Gastroesophageal sphincter (tissue), 4 donors: ENCODE measurements around the gene PLIN1. TPM values are rescaled to one million over a fixed set of nuclear protein-coding genes. Genes with fewer than 3 reads are reported as not detected.

Source experiments
- ATAC-seq: fragments of 150-250 bp; one replicate; pipeline ENCODE4 v1.9.1; 2016; ENCODE audit warnings: mild to moderate bottlenecking, moderate library complexity
- H3K27ac ChIP-seq, 4 donors: fragments of 200-600 bp; sonication (generic) in 3 of 4; 1 replicate in 3 of 4; 2 replicates in 1 of 4; pipeline ENCODE4 v1.5.1; 2016 to 2019
- H3K27me3 ChIP-seq: fragments of 200-600 bp; sonication (generic); one replicate; pipeline ENCODE4 v1.5.1; 2019
- H3K36me3 ChIP-seq, 2 donors: fragments of 200-600 bp; sonication (generic); one replicate each; pipeline ENCODE4 v1.5.1; 2019; ENCODE audit warnings: control low read depth in 1 of 2
- H3K4me1 ChIP-seq, 3 donors: fragments of 200-600 bp; sonication (generic); 1 replicate in 2 of 3; 2 replicates in 1 of 3; pipeline ENCODE4 v1.5.1; 2016 to 2019; ENCODE audit warnings: control low read depth in 2 of 3
- H3K4me3 ChIP-seq, 2 donors: fragments of 200-600 bp; sonication (generic); one replicate each; pipeline ENCODE4 v1.5.1; 2019; ENCODE audit warnings: mild to moderate bottlenecking in 1 of 2, moderate library complexity in 1 of 2
- H3K9me3 ChIP-seq, 3 donors: fragments of 200-600 bp; sonication (generic); one replicate each; pipeline ENCODE4 v1.5.1; 2017 to 2019; ENCODE audit warnings: control low read depth in 2 of 3
- CTCF ChIP-seq, 4 experiments: fragments of 200-600 bp in 2 of 4; fragments of 450-650 bp in 2 of 4; sonication (generic) in 1 of 4; IDR thresholded peaks; one replicate each; pipeline ENCODE4 v1.5.1; 2017 to 2019; ENCODE audit warnings: antibody characterized with exemption in 4 of 4, mild to moderate bottlenecking in 2 of 4, moderate library complexity in 2 of 4
- EP300 ChIP-seq: sonication (generic); formaldehyde crosslinking; IDR thresholded peaks from one replicate; pipeline ENCODE4 v1.6.1; 2017; ENCODE audit warnings: antibody characterized with exemption, mild to moderate bottlenecking
- POLR2A ChIP-seq, 2 donors: fragments of 450-650 bp; IDR thresholded peaks; one replicate each; pipeline ENCODE4 v1.6.1; 2017; ENCODE audit warnings: antibody characterized with exemption in 2 of 2, mild to moderate bottlenecking in 2 of 2, moderate library complexity in 1 of 2
- POLR2AphosphoS5 ChIP-seq: sonication (generic); formaldehyde crosslinking; IDR thresholded peaks from one replicate; pipeline ENCODE4 v1.6.1; 2017; ENCODE audit warnings: antibody characterized with exemption
- WGBS, 2 donors: methylation state at CpG; one replicate each; pipeline ENCODE4 v1.1.5; 2018; ENCODE audit warnings: low coverage in 1 of 2; 5-methylcytosine and 5-hydroxymethylcytosine counted together
- small RNA-seq, 4 donors: library from RNA; depleted of rRNA; stranded (forward); fragments of <200 nt; gene quantifications; one replicate each; pipeline ENCODE3, GENCODE V24; 2016
- total RNA-seq, 4 donors: library from RNA; depleted of rRNA; stranded (reverse); fragments of >200 nt; gene quantifications; one replicate each; pipeline ENCODE4 v1.1.0, GENCODE V29; 2016

PLIN1 gene
- total RNA-seq, 4 donors from 2014 or later, result 1.2 to 22.2 (median 2.5) TPM

- Histone ChIP-seq H3K27ac (no peak overlapping the region), H3K36me3 (peaks cover 0 to 67% of the 10 kb centered on the region in 2 donors), H3K27me3 (no peaks in the 10 kb centered on the region), H3K9me3 (no peaks in the 10 kb centered on the region), H3K4me1 (peaks cover 0 to 10% (median 0%) of the 10 kb centered on the region in 3 donors), H3K4me3 (no peak overlapping the region)
- WGBS, 2 donors, result 85% methylated on average over 6 of the region's 9 CpGs; no CpG with 5 or more reads in 1 of the 2 donors
- TF ChIP-seq EP300 (no peak), POLR2AphosphoS5 (no peak)
- no peak for ATAC-seq
Measured at GRCh38 chr15:89625716-89626115, 53.5 kb downstream of the PLIN1 start.

- no peak overlapping the region for H3K27ac ChIP-seq
- no peaks in the 10 kb centered on the region for H3K27me3 ChIP-seq
- ATAC-seq, result no peak
- no peak overlapping the region for H3K4me3 ChIP-seq
- H3K4me1 ChIP-seq, result peaks cover 0 to 10% (median 0%) of the 10 kb centered on the region in 3 donors
- H3K36me3 ChIP-seq, result peaks cover 0 to 42% of the 10 kb centered on the region in 2 donors
- WGBS, 2 donors, result 33 to 40% methylated on average over 1 of the region's 1 CpG
- TF ChIP-seq POLR2A (IDR thresholded peaks at IDR 0.05), result no peak
- no peak for TF ChIP-seq EP300
- TF ChIP-seq CTCF (IDR thresholded peaks at IDR 0.05), result no peak
- no peak for TF ChIP-seq POLR2AphosphoS5
- no peaks in the 10 kb centered on the region for H3K9me3 ChIP-seq
Measured at GRCh38 chr15:89623165-89623564, 56.0 kb downstream of the PLIN1 start.

- WGBS, 2 donors, result 47 to 54% methylated on average over 4 of the region's 4 CpGs
- no peak overlapping the region for H3K27ac ChIP-seq
- H3K36me3 ChIP-seq, result peaks cover 0 to 26% of the 10 kb centered on the region in 2 donors
- ATAC-seq, result no peak
- no peak overlapping the region for H3K4me3 ChIP-seq
- no peaks in the 10 kb centered on the region for H3K9me3 ChIP-seq
- no peaks in the 10 kb centered on the region for H3K27me3 ChIP-seq
- TF ChIP-seq CTCF (IDR thresholded peaks at IDR 0.05) (no peak), POLR2AphosphoS5 (no peak), POLR2A (IDR thresholded peaks at IDR 0.05) (no peak), EP300 (no peak)
- H3K4me1 ChIP-seq, result peaks cover 0 to 10% (median 0%) of the 10 kb centered on the region in 3 donors
Measured at GRCh38 chr15:89621547-89621946, 57.6 kb downstream of the PLIN1 start.

- TF ChIP-seq CTCF (IDR thresholded peaks at IDR 0.05) (no peak), EP300 (no peak), POLR2AphosphoS5 (no peak), POLR2A (IDR thresholded peaks at IDR 0.05) (no peak)
- no peak for ATAC-seq
- H3K4me3 ChIP-seq, result no peak overlapping the region
- peaks cover 0 to 10% (median 0%) of the 10 kb centered on the region in 3 donors for H3K9me3 ChIP-seq
- H3K36me3 ChIP-seq, result no peaks in the 10 kb centered on the region
- no peaks in the 10 kb centered on the region for H3K4me1 ChIP-seq
- no peaks in the 10 kb centered on the region for H3K27me3 ChIP-seq
- 89 to 91% methylated on average over 4 of the region's 4 CpGs for WGBS, 2 donors
- no peak overlapping the region for H3K27ac ChIP-seq
Measured at GRCh38 chr15:89616228-89616627, 62.9 kb downstream of the PLIN1 start.

GRCh38 chr15:89615135-89615534 lies 64.0 kb downstream of the PLIN1 start:
- H3K4me3 ChIP-seq, result no peak overlapping the region
- H3K4me1 ChIP-seq, result no peaks in the 10 kb centered on the region
- no peak for ATAC-seq
- TF ChIP-seq POLR2A (IDR thresholded peaks at IDR 0.05), result no peak
- H3K9me3 ChIP-seq, result peaks cover 0 to 10% (median 0%) of the 10 kb centered on the region in 3 donors
- H3K36me3 ChIP-seq, result no peaks in the 10 kb centered on the region
- 86 to 88% methylated on average over 1 of the region's 1 CpG for WGBS, 2 donors
- H3K27ac ChIP-seq, result no peak overlapping the region
- H3K27me3 ChIP-seq, result no peaks in the 10 kb centered on the region

Small RNAs within 50 kb of the gene (small RNA-seq; reads per million reads assigned to genes)
- gene RNU6-132P, result 0 reads per million in 4 donors

Other genes with a start within 250 kb of the PLIN1 start
- 100 to 1,000 TPM in 1 of 4 donors, 10 to 100 TPM in 1, 1 to 10 TPM in 2; 1.5 to 140 (median 8.4) TPM for gene RHCG, start 182.8 kb downstream of the PLIN1 start, total RNA-seq
- 1 to 10 TPM in 1 of 4 donors, not detected in 3; 1.2 TPM for gene TICRR, start 103.9 kb downstream of the PLIN1 start, total RNA-seq
- gene KIF7, start 23.9 kb downstream of the PLIN1 start, total RNA-seq, result 10 to 100 TPM; 17.0 to 26.3 (median 18.3) TPM
- gene PEX11A, start 11.4 kb upstream of the PLIN1 start, total RNA-seq, result 10 to 100 TPM; 11.6 to 17.6 (median 16.4) TPM
- under 1 TPM in 1 of 4 donors, not detected in 3; 0.15 TPM for gene WDR93, start 11.4 kb upstream of the PLIN1 start, total RNA-seq
- gene MESP1, start 71.9 kb upstream of the PLIN1 start, total RNA-seq, result 1 to 10 TPM in 1 of 4 donors, under 1 TPM in 3; 0.15 to 2.0 (median 0.60) TPM
- gene MESP2, start 97.0 kb upstream of the PLIN1 start, total RNA-seq, result not detected
- gene ANPEP, start 135.5 kb upstream of the PLIN1 start, total RNA-seq, result 10 to 100 TPM in 3 of 4 donors, 1 to 10 TPM in 1; 2.3 to 24.4 (median 15.9) TPM
- 10 to 100 TPM; 38.9 to 60.2 (median 46.2) TPM for gene AP3S2, start 214.6 kb upstream of the PLIN1 start, total RNA-seq
- 10 to 100 TPM; 20.9 to 25.4 (median 24.3) TPM for gene ARPIN, start 233.6 kb upstream of the PLIN1 start, total RNA-seq